Measurements from ENCODE around the gene TSPAN18. TPM values are rescaled to one million over a fixed set of nuclear protein-coding genes. Genes with fewer than 3 reads are reported as not detected.

The TSPAN18 gene
- polyA plus RNA-seq, 1 experiment: 0.98 TPM

- ChIA-PET CTCF (interaction anchor here (0.6 kb wide), 1 partner anchor 745 kb away, joined by 5 read pairs; no protein-coding TSS in a partner anchor), POLR2A (no interaction called here)
- H3K27me3 ChIP-seq (ENCODE audit: control insufficient read depth, insufficient read depth, low read length): peaks cover 48% of the 10 kb centered on the region
- no peak for DNase-seq (ENCODE audit: low read depth, low spot score)
- H3K27ac ChIP-seq (ENCODE audit: low read depth, low read length): no peak overlapping the region
- H3K4me3 ChIP-seq (ENCODE audit: low read depth, low read length): no peak overlapping the region
- TF ChIP-seq CTCF (IDR thresholded peaks at IDR 0.05; ENCODE audit: low read depth, low read length): no peak
- no peaks in the 10 kb centered on the region for H3K9me3 ChIP-seq (ENCODE audit: control insufficient read depth, insufficient read depth, low read length)
Measured at GRCh38 chr11:44877571-44878497, 151.1 kb downstream of the TSPAN18 start.

GRCh38 chr11:44878711-44879110 is 151.9 kb downstream of the TSPAN18 start:
- TF ChIP-seq CTCF (IDR thresholded peaks at IDR 0.05; ENCODE audit: low read depth, low read length): no peak
- POLR2A ChIA-PET: no interaction called here
- Histone ChIP-seq H3K4me3 (ENCODE audit: low read depth, low read length) (no peak overlapping the region), H3K27me3 (ENCODE audit: control insufficient read depth, insufficient read depth, low read length) (peaks cover 53% of the 10 kb centered on the region), H3K9me3 (ENCODE audit: control insufficient read depth, insufficient read depth, low read length) (no peaks in the 10 kb centered on the region), H3K27ac (ENCODE audit: low read depth, low read length) (no peak overlapping the region)
- no peak for DNase-seq (ENCODE audit: low read depth, low spot score)
- CTCF ChIA-PET: no interaction called here

GRCh38 chr11:44879432-44879831 is 152.7 kb downstream of the TSPAN18 start:
- ChIA-PET CTCF (no interaction called here), POLR2A (interaction anchor here (0.6 kb wide), 1 partner anchor 314 kb away, joined by 7 read pairs; no protein-coding TSS in a partner anchor)
- no peak overlapping the region for H3K4me3 ChIP-seq (ENCODE audit: low read depth, low read length)
- no peak overlapping the region for H3K27ac ChIP-seq (ENCODE audit: low read depth, low read length)
- TF ChIP-seq CTCF (IDR thresholded peaks at IDR 0.05; ENCODE audit: low read depth, low read length): no peak
- H3K9me3 ChIP-seq (ENCODE audit: control insufficient read depth, insufficient read depth, low read length): no peaks in the 10 kb centered on the region
- peaks cover 49% of the 10 kb centered on the region for H3K27me3 ChIP-seq (ENCODE audit: control insufficient read depth, insufficient read depth, low read length)
- DNase-seq (ENCODE audit: low read depth, low spot score): no peak

GRCh38 chr11:44880511-44880910 is 153.7 kb downstream of the TSPAN18 start:
- no peak for DNase-seq (ENCODE audit: low read depth, low spot score)
- no peaks in the 10 kb centered on the region for H3K9me3 ChIP-seq (ENCODE audit: control insufficient read depth, insufficient read depth, low read length)
- no peak for TF ChIP-seq CTCF (IDR thresholded peaks at IDR 0.05; ENCODE audit: low read depth, low read length)
- peaks cover 46% of the 10 kb centered on the region for H3K27me3 ChIP-seq (ENCODE audit: control insufficient read depth, insufficient read depth, low read length)
- ChIA-PET CTCF (no interaction called here), POLR2A (no interaction called here)
- H3K27ac ChIP-seq (ENCODE audit: low read depth, low read length): no peak overlapping the region
- H3K4me3 ChIP-seq (ENCODE audit: low read depth, low read length): no peak overlapping the region

- Histone ChIP-seq H3K4me3 (ENCODE audit: low read depth, low read length) (no peak overlapping the region), H3K27me3 (ENCODE audit: control insufficient read depth, insufficient read depth, low read length) (peaks cover 46% of the 10 kb centered on the region), H3K27ac (ENCODE audit: low read depth, low read length) (no peak overlapping the region), H3K9me3 (ENCODE audit: control insufficient read depth, insufficient read depth, low read length) (no peaks in the 10 kb centered on the region)
- CTCF ChIA-PET: no interaction called here
- no peak for TF ChIP-seq CTCF (IDR thresholded peaks at IDR 0.05; ENCODE audit: low read depth, low read length)
- POLR2A ChIA-PET: no interaction called here
- no peak for DNase-seq (ENCODE audit: low read depth, low spot score)
Measured at GRCh38 chr11:44880953-44881352, 154.2 kb downstream of the TSPAN18 start.
